Vagina (tissue), 2 donors: Measurements from ENCODE around the gene NPIPB6.

ENCODE experiments used
- POLR2AphosphoS5 ChIP-seq, 2 donors: sonication (generic); formaldehyde crosslinking; IDR thresholded peaks; one replicate each; pipeline ENCODE4 v1.9.0; 2017; ENCODE audit warnings: antibody characterized with exemption in 2 of 2, mild to moderate bottlenecking in 2 of 2, low read depth in 1 of 2; ENCODE audit not compliant: insufficient read depth in 1 of 2
- TF ChIP-seq, protein P1 (sequence below), 3 experiments: fragments of 450-650 bp in 2 of 3; fragments of 200-600 bp in 1 of 3; sonication (generic) in 1 of 3; IDR thresholded peaks; one replicate each; pipeline ENCODE4 v1.5.1; 2017 to 2019; ENCODE audit warnings: antibody characterized with exemption in 3 of 3, mild to moderate bottlenecking in 2 of 3, moderate library complexity in 2 of 3

DNA sequence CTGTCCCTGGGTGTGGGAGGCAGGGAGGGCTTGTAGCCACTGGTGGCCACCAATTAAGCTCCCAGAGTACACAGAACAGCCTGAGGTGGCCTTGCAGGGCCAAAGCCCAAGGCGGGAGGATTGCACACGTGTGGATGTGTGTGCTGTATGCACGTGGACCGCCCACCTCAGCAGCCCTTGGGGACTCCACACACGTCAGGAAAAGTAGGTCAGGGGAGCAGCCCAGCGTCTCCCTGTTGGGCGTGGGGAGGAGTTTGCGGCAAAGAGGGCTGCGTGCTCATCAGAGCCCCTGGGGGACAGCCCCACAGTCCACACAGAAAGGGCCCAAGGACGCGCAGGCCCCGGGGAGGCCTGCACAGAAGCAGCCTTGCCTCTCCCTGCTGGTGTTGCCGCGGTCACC lies 51.4 kb downstream of the NPIPB6 start:
- TF ChIP-seq, protein P1, sequence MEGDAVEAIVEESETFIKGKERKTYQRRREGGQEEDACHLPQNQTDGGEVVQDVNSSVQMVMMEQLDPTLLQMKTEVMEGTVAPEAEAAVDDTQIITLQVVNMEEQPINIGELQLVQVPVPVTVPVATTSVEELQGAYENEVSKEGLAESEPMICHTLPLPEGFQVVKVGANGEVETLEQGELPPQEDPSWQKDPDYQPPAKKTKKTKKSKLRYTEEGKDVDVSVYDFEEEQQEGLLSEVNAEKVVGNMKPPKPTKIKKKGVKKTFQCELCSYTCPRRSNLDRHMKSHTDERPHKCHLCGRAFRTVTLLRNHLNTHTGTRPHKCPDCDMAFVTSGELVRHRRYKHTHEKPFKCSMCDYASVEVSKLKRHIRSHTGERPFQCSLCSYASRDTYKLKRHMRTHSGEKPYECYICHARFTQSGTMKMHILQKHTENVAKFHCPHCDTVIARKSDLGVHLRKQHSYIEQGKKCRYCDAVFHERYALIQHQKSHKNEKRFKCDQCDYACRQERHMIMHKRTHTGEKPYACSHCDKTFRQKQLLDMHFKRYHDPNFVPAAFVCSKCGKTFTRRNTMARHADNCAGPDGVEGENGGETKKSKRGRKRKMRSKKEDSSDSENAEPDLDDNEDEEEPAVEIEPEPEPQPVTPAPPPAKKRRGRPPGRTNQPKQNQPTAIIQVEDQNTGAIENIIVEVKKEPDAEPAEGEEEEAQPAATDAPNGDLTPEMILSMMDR (IDR thresholded peaks at IDR 0.05), result no peak
- no peak for TF ChIP-seq POLR2AphosphoS5 (IDR thresholded peaks at IDR 0.05; ENCODE audit: insufficient read depth in 1 of 2, low read depth in 1 of 2)
